ENCODE results near the gene PBX2.

Gene PBX2

GRCh38 chr6:32173051-32173727, 16.8 kb downstream of the PBX2 start:
- DNase-seq (ENCODE audit: low read depth, low spot score) = peak; percentile 47

GRCh38 chr6:32171234-32171633, 18.8 kb downstream of the PBX2 start:
- no peak for DNase-seq (ENCODE audit: low read depth, low spot score)

- no peak for DNase-seq (ENCODE audit: low read depth, low spot score)
Measured at GRCh38 chr6:32170294-32170693, 19.7 kb downstream of the PBX2 start.

- DNase-seq (ENCODE audit: low read depth, low spot score) = no peak
Measured at GRCh38 chr6:32168807-32169591, 21.0 kb downstream of the PBX2 start.

- no peak for DNase-seq (ENCODE audit: low read depth, low spot score)
Measured at GRCh38 chr6:32168350-32168749, 21.7 kb downstream of the PBX2 start.

GRCh38 chr6:32167761-32168262, 22.2 kb downstream of the PBX2 start:
- no peak for DNase-seq (ENCODE audit: low read depth, low spot score)

- peak; percentile 84 for DNase-seq (ENCODE audit: low read depth, low spot score)
Measured at GRCh38 chr6:32167154-32167760, 22.7 kb downstream of the PBX2 start.

GRCh38 chr6:32166411-32167061, 23.5 kb downstream of the PBX2 start:
- peak; percentile 59 for DNase-seq (ENCODE audit: low read depth, low spot score)

GRCh38 chr6:32164295-32164694, 25.7 kb downstream of the PBX2 start, which contains the start of gene EGFL8:
Gene EGFL8 (plus strand): TSS chr6:32164595. CDS start chr6:32166166, 1,571 bp downstream.
- no peak for DNase-seq (ENCODE audit: low read depth, low spot score)

- DNase-seq (ENCODE audit: low read depth, low spot score) = no peak
Measured at GRCh38 chr6:32163559-32164258, 26.3 kb downstream of the PBX2 start.

GRCh38 chr6:32158052-32158451, 31.9 kb downstream of the PBX2 start:
- DNase-seq (ENCODE audit: low read depth, low spot score) = no peak

GRCh38 chr6:32156891-32157290, 33.1 kb downstream of the PBX2 start:
- DNase-seq (ENCODE audit: low read depth, low spot score) = no peak

GRCh38 chr6:32154514-32155161, 35.4 kb downstream of the PBX2 start:
- DNase-seq (ENCODE audit: low read depth, low spot score) = peak; percentile 78

GRCh38 chr6:32153564-32154513, 36.2 kb downstream of the PBX2 start, which contains the start of gene PPT2:
Gene PPT2 (plus strand): TSS chr6:32154141. CDS start chr6:32154595, 454 bp downstream.
- DNase-seq (ENCODE audit: low read depth, low spot score) = peak; percentile 94

GRCh38 chr6:32152769-32153563, 37.0 kb downstream of the PBX2 start:
- DNase-seq (ENCODE audit: low read depth, low spot score) = peak; percentile 84

- DNase-seq (ENCODE audit: low read depth, low spot score) = no peak
Measured at GRCh38 chr6:32151863-32152768, 37.9 kb downstream of the PBX2 start, which contains the start of gene PRRT1. Gene PRRT1 (minus strand): TSS chr6:32151939. CDS start chr6:32151827, 112 bp downstream.

GRCh38 chr6:32151181-32151862, 38.7 kb downstream of the PBX2 start:
- no peak for DNase-seq (ENCODE audit: low read depth, low spot score)
